GM12878 (cell line): ENCODE results near the gene CYBB.

Experiments
- ATF2 ChIP-seq: IDR thresholded peaks from 2 replicates; pipeline ENCODE4 v1.6.1; 2012; ENCODE audit warnings: low read length, inconsistent platforms
- CHD1 ChIP-seq: IDR thresholded peaks from 2 replicates; pipeline ENCODE4 v1.6.1; 2012; ENCODE audit warnings: low read depth, low read length, improper control_type of control experiment
- EGR1 ChIP-seq, 2 experiments: IDR thresholded peaks; 1 replicate in 1 of 2; 2 replicates in 1 of 2; pipeline ENCODE4 v1.6.1; 2011 to 2012; ENCODE audit warnings: low read depth in 2 of 2, low read length in 2 of 2, borderline replicate concordance in 1 of 2, mild to moderate bottlenecking in 1 of 2, moderate library complexity in 1 of 2
- FOXM1 ChIP-seq: IDR thresholded peaks from 2 replicates; pipeline ENCODE4 v1.6.1; 2012; ENCODE audit warnings: low read depth, mild to moderate bottlenecking, inconsistent platforms, low read length, moderate library complexity
- HCFC1 ChIP-seq: fragments of 150-350 bp; IDR thresholded peaks from 2 replicates; pipeline ENCODE4 v1.6.1; 2014; ENCODE audit warnings: low read length
- TF ChIP-seq, protein P1 (sequence below), 3 experiments: IDR thresholded peaks in 2 of 3; conservative IDR thresholded peaks in 1 of 3; 2 replicates each; pipeline ENCODE4 v1.5.1; 2011; ENCODE audit warnings: low read depth in 3 of 3, low read length in 3 of 3, mild to moderate bottlenecking in 3 of 3, control low read depth in 2 of 3, moderate library complexity in 2 of 3, inconsistent platforms in 1 of 3, mixed read lengths in 1 of 3; ENCODE audit not compliant: control insufficient read depth in 2 of 3, insufficient read depth in 1 of 3; ENCODE audit errors: extremely low read depth in 1 of 3

GRCh38 chrX:37776987-37777325, 2.9 kb upstream of the CYBB start:
- TF ChIP-seq HCFC1 (no peak), ATF2 (no peak), CHD1 (no peak), EGR1 (IDR thresholded peaks at IDR 0.05; ENCODE audit: borderline replicate concordance in 1 of 2, low read depth in 2 of 2, low read length in 2 of 2) (no peak), FOXM1 (no peak)
- TF ChIP-seq, protein P1, sequence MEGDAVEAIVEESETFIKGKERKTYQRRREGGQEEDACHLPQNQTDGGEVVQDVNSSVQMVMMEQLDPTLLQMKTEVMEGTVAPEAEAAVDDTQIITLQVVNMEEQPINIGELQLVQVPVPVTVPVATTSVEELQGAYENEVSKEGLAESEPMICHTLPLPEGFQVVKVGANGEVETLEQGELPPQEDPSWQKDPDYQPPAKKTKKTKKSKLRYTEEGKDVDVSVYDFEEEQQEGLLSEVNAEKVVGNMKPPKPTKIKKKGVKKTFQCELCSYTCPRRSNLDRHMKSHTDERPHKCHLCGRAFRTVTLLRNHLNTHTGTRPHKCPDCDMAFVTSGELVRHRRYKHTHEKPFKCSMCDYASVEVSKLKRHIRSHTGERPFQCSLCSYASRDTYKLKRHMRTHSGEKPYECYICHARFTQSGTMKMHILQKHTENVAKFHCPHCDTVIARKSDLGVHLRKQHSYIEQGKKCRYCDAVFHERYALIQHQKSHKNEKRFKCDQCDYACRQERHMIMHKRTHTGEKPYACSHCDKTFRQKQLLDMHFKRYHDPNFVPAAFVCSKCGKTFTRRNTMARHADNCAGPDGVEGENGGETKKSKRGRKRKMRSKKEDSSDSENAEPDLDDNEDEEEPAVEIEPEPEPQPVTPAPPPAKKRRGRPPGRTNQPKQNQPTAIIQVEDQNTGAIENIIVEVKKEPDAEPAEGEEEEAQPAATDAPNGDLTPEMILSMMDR (IDR thresholded peaks at IDR 0.05 in 2 of 3, conservative IDR thresholded peaks at IDR 0.05 in 1 of 3; ENCODE audit: control insufficient read depth in 2 of 3, extremely low read depth in 1 of 3, insufficient read depth in 1 of 3, low read depth in 3 of 3, low read length in 3 of 3) = no peak
